ENCODE data around the gene MICAL1.
"Not testable (repeated sequence)": the region's sequence is repeated elsewhere in the genome, so short reads cannot be mapped to it uniquely, and the experiment has no call there.

MICAL1 gene

DNA sequence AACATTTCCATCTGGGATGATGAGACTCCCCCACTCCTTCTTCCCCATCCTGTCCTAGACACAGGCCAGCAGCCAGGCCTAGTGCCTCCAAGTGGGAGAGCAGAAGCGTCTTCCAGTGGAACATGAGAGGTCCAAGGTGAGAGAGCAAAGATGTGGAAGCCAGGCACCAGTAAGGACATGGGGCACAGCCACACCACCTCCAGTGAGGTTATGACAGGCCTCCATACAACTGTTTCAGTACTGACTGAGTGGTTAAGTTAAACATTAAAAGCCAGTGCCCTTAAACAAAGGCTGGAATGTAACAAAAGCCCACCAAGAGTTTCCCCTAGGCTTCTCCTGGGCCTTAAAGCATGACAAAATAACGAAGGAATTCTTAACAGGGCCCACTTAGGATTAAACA lies 22.2 kb upstream of the MICAL1 start:
- no peak for DNase-seq (ENCODE audit: low read depth)

DNA sequence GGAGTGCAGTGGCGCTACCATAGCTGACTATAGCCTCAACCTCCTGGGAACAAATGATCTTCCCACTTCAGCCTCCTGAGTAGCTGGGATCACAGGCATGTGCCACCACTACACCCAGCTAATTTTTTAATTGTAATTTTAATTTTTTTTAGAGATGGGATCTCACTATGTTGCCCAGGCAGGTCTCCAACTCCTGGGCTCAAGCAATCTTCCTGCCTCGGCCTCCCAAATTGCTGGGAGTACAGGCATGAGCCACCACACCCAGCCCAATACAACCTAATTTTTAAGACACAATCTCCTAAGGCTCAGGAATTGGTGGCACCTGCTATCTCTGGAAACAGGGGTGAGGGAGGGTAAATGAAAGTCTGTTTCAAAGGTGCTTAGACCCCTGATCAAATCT lies 21.6 kb upstream of the MICAL1 start:
- DNase-seq (ENCODE audit: low read depth): no peak

DNA sequence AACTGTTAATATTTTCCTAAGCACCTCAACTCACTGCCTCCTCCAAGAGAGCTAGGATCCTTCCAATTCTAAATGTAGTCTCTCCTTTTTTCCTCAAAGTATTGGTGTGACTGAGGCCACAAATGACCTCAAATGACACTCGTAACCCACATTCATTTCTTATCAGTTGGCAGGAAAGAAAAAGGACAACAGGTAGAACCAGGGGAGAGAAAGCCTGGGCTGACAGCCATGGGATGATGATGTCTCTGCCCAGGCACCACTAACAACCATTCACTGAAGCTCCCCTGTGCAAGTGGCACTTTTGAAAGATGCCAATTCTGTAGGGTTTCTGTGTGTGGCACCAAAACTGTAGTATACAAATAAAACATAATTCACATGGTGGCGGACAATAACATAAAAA lies 20.1 kb upstream of the MICAL1 start:
- DNase-seq (ENCODE audit: low read depth): no peak

DNA sequence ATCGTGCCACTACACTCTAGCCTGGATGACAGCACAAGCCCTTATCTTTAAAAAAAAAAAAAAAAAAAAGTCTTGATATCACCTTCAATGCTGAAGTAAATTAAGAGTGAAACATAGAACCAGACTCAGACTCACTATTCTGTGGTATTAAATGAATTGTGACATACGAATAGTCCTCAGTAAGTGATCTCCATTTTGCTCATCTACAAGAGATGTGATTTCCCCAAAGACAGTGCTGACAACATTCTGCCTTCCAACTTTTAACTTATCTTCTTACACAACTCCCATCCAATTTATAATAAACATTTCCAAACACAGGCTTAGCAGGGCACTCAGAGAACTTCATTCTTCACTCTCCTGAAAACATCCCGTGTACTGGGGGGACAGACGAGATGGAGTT lies 19.4 kb upstream of the MICAL1 start:
- DNase-seq (ENCODE audit: low read depth): no peak

DNA sequence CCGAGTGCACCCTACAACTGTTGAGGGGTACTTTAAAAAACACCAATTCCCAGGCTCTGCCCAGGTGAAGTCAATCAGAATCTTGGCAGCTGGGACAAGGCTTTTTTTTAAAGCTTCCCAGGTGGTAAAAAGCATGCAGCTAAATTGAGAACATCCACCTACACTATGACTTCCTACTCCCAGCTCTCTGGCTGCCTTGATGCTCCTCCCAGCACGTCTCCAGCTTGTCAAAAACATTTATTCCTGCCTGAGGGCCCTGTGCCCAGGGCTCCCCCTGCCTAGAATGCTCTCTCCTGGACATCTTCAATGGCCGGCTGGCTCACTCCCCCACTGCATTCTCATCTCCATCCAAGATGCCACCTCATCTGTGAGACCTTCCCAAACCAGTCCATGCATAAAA lies 17.5 kb upstream of the MICAL1 start:
- DNase-seq (ENCODE audit: low read depth): no peak

DNA sequence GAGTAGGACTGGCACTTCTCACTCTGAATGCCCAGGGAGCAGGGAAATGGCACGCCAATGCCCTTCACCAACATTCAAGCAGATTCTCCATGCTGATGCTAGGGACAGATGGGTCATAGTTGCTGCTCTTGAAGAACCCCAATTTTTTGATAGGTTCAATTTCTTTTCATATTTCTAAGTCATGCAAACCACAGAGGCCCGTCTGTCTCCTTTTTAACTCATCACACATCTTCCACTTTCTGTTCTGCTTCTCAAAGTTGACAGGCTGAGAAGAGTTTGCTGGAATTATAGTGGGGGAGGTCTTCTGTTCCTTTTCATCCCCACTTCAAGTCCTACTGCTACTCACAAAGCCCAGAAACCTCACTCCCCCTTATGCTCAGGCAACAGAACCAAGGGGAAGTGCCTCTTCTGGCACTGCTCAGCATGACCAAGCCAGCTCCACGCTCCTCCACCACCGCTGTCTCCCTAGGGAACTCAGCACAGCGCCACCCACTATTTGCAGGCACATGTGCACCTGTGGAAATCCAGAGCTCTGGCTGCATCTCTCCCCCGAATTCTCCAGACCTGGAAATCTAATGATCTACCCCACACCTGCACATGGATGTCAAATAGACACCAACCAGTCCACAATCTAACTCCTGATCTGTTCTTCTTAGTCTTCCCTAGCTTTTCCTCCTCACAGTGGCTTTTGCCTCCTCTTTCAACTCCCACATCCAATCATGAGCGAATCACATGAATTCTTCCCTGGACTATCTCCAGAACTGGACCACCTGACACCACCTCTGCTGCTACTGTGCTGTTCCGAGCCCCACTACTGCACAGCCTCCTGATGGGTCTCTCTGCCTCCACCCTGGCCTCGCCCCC lies 16.8 kb upstream of the MICAL1 start:
- DNase-seq (ENCODE audit: low read depth): no peak

DNA sequence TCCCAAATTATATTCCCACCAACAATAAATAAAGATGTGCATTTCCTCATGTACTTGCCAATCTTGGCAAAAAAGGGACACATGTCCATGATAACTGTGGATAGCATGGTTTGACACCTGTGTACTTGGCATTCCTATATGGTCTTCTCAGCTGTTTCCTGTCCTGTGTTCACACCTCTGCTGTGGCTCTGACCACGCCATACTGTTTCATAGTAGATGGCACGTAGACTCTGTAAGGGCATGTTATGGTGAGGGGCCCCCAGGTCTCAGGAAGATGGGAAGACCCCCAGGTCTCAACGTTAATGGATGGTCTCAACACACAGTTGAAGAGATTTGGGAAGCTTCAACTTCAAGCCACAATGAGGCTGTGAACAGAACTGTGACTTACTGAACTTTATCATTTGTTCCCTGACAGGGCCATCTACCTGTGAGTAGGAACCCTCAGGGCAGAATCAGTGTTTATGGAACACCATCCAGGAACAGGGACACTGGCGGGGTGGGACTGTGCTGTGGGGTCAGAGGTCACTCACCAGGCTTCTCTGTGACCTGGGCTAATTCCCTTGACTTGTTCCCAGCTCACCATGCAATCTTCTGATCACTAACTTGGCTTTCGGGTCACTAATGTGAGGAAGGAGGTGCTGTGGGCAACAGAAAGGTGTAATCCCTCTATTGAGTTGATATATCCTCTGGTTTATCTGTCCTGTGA lies 15.7 kb upstream of the MICAL1 start:
- no peak for DNase-seq (ENCODE audit: low read depth)

DNA sequence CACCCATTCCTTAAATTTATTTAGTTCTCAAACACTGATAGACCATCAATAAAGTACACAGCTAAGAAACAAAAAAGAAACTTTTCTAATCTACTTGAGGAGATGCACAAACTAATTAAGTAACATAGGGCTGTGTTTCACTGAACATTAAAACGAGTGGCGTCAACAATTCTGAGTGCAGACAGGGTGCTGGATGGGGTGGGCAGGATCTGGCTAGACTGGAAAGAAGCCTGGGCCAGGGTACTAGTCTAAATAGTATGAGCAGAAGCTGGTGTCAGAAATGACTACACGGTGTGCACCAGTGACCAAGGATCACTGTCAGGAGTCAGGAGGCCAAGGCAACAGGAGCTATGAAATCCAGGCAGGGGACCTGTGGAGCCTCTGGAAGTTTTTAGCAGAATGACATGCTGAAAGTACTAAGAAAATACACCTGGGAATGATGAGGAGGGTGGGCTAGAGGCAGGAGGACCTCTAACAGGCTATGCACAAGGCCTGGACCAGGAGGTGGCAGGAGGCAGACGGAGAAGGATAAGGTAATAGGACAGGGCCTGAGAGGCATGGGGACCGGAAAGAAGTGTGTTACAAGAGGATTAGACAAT lies 14.1 kb upstream of the MICAL1 start:
- no peak for DNase-seq (ENCODE audit: low read depth)

DNA sequence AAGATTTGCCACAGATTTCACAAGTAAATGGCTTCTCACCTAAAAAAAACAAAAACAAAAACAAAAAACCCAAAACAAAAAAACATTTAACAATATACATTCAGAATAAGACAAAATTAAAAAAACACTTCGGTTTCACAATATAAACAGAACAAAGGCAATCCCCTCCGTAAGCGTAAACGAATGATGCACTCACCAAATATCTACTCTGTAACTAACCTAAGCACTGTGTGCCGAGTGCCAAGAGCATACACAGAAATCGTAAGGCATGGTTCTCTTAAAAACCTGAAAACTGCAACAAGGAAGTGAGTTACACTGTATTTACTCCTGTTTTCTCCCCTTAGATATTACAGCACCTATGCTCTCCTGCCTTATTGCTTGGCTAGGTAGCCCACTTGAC lies 12.1 kb upstream of the MICAL1 start:
- no peak for DNase-seq (ENCODE audit: low read depth)

DNA sequence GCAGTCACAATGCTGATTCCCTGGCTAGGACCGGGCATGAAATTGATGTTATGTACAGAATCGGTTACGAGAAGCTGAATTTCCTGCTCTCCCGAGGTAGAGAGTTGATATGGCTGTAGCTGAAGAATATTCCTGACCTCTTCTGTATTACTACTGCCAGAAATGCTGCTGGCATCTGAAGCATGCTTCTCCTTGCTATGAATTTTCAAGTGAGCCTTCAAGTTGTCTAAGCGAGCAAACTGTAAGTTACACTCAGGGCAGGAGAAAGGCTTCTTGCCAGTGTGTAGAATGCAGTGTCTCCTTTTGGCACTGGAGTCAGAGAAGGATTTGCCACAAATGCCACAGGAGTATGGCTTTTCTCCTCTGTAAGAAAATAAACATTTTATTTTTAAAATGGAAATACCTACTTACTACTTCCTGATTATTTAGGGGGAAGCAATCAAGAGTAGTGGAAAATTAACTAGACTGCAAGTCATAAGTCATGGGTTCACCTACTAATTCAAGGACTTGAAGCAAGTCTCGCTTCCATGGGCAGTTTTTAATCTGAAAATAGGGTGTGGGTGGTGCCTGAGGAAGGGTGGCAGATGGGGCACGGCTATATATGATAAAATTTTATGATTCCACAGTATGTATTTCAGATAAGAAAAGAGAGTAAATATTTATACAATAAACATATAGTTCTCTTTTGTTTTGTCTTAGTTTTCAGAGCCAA lies 10.8 kb upstream of the MICAL1 start:
- no peak for DNase-seq (ENCODE audit: low read depth)

DNA sequence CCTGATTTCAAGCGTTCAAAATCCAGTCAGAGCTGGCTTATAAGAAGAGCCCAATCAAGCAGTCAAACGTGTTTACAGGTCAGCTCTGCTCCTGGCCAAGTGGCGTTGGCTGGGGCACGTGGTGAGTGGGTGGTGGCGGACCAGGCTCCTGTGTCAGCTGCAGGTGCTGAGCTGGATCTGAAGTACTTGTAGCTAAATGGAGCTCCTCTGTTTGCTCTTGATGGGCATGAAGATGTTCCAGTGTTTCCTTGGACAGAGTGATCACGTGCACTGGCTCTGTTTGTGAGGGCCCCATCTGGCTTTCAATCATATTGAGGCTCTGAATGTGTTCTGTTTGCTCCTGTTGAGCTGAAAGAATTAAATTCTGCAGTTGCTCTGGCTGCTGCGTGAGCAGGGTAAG lies 10.2 kb upstream of the MICAL1 start:
- no peak for DNase-seq (ENCODE audit: low read depth)

DNA sequence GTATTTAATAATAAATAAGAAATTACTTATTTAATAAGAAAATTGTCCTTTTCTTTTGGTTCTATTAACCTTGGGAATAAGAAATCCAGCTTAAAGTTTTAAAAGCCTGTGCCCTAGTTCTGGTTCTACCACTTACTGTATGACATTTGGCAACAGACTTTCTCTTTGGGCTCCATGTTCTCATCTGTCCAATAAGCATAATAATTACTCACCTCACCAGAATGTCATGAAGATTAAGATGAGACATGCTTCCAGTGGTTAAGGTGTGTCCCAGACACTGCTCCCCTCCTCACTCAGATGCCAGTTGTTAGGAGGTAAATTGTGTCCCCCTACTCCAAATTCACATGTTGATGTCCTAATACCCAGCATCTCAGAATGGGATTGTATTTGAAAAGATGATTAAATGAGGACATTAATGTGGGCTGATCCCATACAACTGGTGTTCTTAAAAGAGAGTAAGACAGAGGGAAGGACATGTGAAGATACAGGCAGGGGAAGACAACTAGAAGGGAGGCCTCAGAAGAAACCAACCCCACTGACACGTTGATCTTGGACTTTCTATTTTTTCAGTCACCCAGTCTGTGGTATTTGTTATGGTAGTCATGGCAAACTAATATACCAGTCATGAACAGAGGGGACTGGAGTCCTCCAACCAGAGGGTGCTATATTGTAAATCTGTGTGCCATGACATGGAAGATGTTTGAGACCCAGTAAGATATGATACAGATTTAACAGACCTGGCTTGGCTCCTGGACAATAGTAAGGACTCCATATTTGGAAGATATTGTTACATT lies 6.4 kb upstream of the MICAL1 start:
- no peak for DNase-seq (ENCODE audit: low read depth)

DNA sequence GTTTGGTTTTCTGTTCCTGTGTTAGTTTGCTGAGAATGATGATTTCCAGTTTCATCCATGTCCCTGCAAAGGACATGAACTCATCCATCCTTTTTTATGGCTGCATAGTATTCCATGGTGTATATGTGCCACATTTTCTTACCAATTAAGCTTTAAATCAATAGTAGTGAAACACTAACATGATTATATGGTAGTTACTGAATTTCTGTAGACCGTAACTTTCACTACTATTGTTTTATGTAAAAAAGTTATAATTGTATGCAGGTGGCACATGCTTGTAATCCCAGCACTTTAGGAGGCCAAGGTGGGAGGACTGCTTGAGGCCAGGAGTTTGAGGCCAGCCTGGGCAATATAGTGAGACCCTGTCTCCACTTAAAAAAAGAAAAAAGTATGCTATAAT lies 5.6 kb upstream of the MICAL1 start:
- DNase-seq (ENCODE audit: low read depth): not testable (repeated sequence)

DNA sequence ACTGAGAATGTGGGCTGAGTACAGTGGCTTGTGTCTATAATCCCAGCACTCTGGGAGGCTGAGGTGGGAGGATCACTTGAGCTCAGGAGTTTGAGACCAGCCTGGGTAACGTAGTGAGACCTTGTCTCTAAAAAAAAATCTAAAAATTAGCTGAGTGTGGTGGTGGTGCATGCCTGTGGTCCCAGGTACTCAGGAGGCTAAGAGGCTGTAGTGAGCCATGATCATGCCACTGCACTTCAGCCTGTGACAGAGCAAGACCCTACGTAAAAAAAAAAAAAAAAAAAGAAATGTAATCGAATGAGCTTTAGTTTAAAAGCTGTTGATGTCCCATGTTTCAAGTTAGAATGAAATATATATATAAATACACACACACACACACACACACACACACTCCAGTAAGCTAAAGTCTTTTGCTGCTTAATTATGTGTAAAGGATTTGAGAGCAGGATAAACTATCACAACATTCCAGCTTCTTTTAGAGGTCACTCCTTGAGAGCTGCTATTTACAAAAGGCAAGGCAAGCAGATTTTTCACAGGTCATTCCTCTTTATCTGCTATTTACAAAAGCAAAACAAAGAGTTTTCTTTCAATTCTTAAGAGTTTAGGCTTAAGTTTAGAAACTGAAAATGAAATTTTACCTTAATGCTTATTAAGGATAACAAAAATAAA lies 4.7 kb upstream of the MICAL1 start:
- DNase-seq (ENCODE audit: low read depth): no peak

DNA sequence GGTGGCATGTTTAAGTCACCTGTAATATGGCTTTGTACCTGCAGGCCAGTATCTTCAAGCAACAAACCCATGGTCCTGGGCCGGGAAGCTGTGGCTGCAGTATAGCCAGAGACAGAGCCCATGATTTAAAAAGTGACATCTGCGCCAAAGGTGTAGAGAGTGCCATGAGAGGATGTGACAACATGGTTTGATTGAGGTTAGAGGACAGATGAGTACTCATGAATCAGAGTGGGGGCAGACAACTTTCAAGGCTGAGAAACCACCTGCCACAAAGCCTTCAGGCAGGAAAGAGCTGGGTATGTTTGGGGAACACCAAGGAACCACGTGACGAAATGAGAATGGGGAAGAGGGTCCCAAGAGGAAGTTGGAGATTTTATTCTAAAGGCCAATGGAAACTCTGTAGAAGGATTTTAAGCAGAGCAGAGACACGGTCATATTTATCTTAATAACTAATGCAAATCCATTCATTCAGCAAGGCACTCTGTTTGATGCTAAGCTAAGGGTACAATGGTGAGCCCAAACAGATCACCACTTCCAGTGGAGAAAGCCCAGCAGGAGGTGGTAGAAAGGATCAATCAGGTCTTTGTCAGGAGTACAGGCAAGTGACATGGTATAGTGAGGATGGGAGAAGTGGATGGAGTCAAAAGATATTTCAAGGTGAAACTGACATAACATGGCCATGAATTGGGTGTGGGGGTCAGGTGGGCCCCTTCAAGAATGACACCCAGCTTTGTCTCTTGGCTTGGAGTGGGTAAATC lies 3.4 kb upstream of the MICAL1 start:
- no peak for DNase-seq (ENCODE audit: low read depth)

DNA sequence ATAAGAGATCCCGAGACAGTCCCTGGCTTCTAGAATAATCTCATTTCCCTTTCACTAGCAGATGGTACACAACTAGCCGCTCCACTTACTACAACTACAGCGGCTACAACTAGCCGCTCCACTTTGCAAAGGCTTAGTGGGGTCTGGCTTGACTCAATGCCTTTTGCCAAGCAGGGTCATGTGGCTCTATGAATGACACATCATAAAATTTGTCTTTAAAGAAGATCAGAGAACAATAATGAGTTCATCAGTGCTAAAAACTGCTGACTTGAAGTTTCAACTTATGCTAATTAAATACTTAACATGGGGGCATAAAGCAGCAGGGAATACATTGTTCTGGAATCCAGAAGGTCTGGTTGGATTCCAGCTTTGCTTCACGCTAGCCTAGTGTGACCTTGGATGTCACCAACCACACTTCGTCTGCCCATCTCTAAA lies 2.0 kb upstream of the MICAL1 start:
- DNase-seq (ENCODE audit: low read depth): no peak

DNA sequence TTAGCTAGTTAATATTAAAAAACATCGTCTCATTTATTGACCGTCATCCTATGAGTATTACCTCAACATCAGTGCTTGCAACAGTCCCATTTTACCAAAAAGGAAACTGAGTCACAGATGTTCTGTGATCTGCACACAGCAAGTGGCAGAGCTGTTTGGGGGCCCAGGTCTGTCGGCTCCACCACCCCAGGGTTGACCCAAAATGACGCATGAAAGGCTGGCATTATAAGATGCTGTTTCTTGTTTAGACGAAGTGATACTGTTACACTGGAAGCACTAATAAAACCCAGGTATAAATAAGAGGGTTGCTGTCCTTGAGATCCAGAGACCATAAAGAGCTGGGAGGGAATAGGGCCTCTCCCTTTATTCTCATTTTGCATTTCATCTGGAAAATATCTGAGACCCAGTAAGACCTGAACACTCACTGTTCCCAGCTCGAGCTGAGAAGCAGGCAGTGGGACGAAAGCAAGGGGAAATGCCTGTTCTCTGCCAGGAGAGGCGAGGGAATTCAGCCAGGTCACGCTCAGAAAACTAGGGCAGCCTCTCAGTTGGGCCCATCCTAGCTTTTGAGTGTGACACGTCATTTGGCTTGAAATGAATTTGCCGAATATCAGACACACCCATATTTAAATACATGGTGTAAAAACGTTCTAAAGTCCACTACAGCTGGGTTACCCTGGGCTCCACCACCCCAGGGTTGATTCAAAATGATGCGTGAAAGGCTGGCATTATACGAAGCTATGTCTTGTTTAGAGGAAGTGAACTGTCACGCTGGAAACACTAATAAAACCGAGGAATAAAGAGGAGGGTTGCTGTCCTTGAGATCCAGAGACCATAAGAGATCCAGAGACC lies 1.4 kb upstream of the MICAL1 start:
- DNase-seq (ENCODE audit: low read depth): no peak

DNA sequence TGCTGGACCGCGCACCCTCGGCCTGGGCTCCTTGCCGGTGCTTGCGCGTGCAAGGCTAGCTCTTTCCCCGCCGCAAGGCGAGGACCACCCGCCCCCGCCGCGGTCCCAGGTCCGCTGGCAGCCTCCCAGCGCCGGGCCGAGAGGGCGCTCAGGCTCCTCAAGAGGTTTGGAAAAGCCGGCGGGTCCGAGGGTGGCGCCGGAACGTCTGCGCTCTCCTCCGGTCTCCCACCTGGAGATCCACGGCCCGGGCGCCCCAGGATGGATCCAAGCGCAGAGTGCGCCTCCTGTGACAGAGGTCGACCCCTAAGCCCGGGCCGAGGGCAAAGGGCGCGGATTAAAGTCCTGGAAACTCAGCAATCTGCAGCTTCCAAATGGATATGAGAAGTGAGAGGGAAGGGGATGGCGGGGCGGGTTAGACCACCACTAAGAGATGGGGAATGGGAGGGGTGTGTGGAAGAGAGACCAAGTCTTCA lies 575 bp upstream of the MICAL1 start:
- no peak for DNase-seq (ENCODE audit: low read depth)

All from stimulated activated CD8-positive, alpha-beta memory T cell treated with anti-CD3 and anti-CD28 coated beads, Interleukin-4, amount 100 ng/mL, for 24 hours (primary cell).